Type B pancreatic cell (in vitro differentiated cells): ENCODE measurements around the gene ERVK3-1. TPM values are rescaled to one million over a fixed set of nuclear protein-coding genes. Genes with fewer than 3 reads are reported as not detected.
A peak's percentile ranks its signal among the peaks of the same experiment; 100 is the strongest.

Experiments used
- DNase-seq: peaks from one replicate; pipeline ENCODE4 v3.0.0; 2021; ENCODE audit warnings: mixed read lengths; ENCODE audit not compliant: unreplicated experiment; ENCODE audit errors: extremely low spot score
- H3K27ac Mint-ChIP-seq: 2 replicates; pipeline ENCODE4 v1.8.0; 2021; ENCODE audit warnings: mild to moderate bottlenecking, mixed read lengths
- H3K27me3 Mint-ChIP-seq: 2 replicates; pipeline ENCODE4 v1.8.0; 2021; ENCODE audit warnings: mixed read lengths
- H3K36me3 Mint-ChIP-seq: 2 replicates; pipeline ENCODE4 v1.8.0; 2021; ENCODE audit warnings: mixed read lengths
- H3K4me1 Mint-ChIP-seq: one replicate; pipeline ENCODE4 v1.8.0; 2021; ENCODE audit warnings: mixed read lengths; ENCODE audit not compliant: unreplicated experiment
- H3K4me3 Mint-ChIP-seq: 2 replicates; pipeline ENCODE4 v1.8.0; 2021; ENCODE audit warnings: mild to moderate bottlenecking, mixed read lengths
- H3K9me3 Mint-ChIP-seq: 2 replicates; pipeline ENCODE4 v1.8.0; 2021; ENCODE audit warnings: mixed read lengths
- CTCF ChIP-seq: fragments of 200-600 bp; sonication (generic); conservative IDR thresholded peaks from 2 replicates; pipeline ENCODE4 v1.5.0; 2021; ENCODE audit warnings: antibody characterized with exemption, mild to moderate bottlenecking
- total RNA-seq: library from RNA; stranded (reverse); gene quantifications from 2 replicates; pipeline ENCODE4 v1.2.1, GENCODE V29; 2021; ENCODE audit warnings: low replicate concordance

ERVK3-1 gene
- total RNA-seq, 1 donor from 2014 or later = 36.8 TPM

DNA sequence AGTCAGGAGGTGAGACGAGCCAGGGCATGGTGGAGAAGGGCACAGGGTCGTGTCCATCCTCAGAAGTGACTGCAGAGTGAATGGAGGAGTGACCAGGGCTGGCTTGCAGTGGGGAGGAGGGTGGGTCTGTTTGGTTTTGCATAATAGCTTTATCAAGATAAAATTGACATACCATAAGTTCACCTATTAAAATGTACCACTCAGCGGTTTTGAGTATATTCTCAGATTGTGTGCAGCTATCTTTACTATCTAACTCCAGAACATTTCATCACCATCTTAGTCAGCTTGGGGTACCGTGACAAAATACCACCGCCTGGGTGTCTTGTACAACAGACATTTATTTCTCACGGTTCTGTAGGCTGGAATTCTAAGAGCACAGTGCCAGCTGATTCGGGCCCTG is 13.2 kb upstream of the ERVK3-1 start:
- Mint-ChIP-seq H3K9me3 (peaks cover 22% of the 10 kb centered on the region), H3K36me3 (peaks cover 68% of the 10 kb centered on the region), H3K27me3 (no peaks in the 10 kb centered on the region), H3K4me3 (no peak overlapping the region), H3K4me1 (no peaks in the 10 kb centered on the region), H3K27ac (no peak overlapping the region)
- no peak for TF ChIP-seq CTCF
- DNase-seq = no peak

- no peaks in the 10 kb centered on the region for H3K27me3 Mint-ChIP-seq
- H3K36me3 Mint-ChIP-seq = peaks cover 64% of the 10 kb centered on the region
- TF ChIP-seq CTCF = no peak
- H3K4me1 Mint-ChIP-seq = no peaks in the 10 kb centered on the region
- no peak for DNase-seq
- H3K9me3 Mint-ChIP-seq = peaks cover 22% of the 10 kb centered on the region
- no peak overlapping the region for H3K27ac Mint-ChIP-seq
- no peak overlapping the region for H3K4me3 Mint-ChIP-seq
Observed at GRCh38 chr19:58294743-58295374, 10.3 kb upstream of the ERVK3-1 start.

DNA sequence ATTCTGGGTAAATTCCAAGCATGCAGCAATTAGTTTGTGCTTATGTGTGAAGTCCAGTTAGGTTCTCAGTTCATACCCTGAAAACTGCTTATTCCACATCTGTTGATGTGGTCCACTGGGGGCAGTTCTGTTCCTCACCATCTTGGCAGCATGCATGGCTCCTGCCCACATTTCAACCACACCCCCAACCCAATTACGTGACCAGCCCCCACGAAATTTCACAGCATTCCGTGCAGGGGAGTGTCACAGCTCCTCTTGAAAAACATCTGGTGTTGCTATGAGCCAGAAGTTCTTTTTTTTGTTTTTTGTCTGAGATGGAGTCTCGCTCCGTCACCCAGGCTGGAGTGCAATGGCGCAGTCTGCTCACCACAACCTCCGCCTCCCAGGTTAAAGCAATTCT is 9.1 kb upstream of the ERVK3-1 start:
- no peak for DNase-seq
- Mint-ChIP-seq H3K9me3 (peaks cover 22% of the 10 kb centered on the region), H3K27me3 (no peaks in the 10 kb centered on the region), H3K4me1 (no peaks in the 10 kb centered on the region), H3K4me3 (no peak overlapping the region), H3K27ac (no peak overlapping the region), H3K36me3 (peaks cover 71% of the 10 kb centered on the region)
- no peak for TF ChIP-seq CTCF

GRCh38 chr19:58300620-58301019 is 4.6 kb upstream of the ERVK3-1 start:
- peaks cover 45% of the 10 kb centered on the region for H3K36me3 Mint-ChIP-seq
- DNase-seq = no peak

GRCh38 chr19:58304255-58304654 is 922 bp upstream of the ERVK3-1 start:
- H3K27me3 Mint-ChIP-seq = no peaks in the 10 kb centered on the region
- peak overlapping the region; percentile 97 for H3K27ac Mint-ChIP-seq
- no peak for DNase-seq
- H3K4me3 Mint-ChIP-seq = peak overlapping the region; percentile 100
- no peak for TF ChIP-seq CTCF
- no peaks in the 10 kb centered on the region for H3K9me3 Mint-ChIP-seq
- H3K4me1 Mint-ChIP-seq = peaks cover 14% of the 10 kb centered on the region
- peaks cover 57% of the 10 kb centered on the region for H3K36me3 Mint-ChIP-seq

More at GRCh38 chr19:58300620-58301019, 4.6 kb upstream of the ERVK3-1 start:
- TF ChIP-seq CTCF = no peak
- Mint-ChIP-seq H3K4me1 (peaks cover 14% of the 10 kb centered on the region), H3K27me3 (no peaks in the 10 kb centered on the region), H3K27ac (no peak overlapping the region), H3K4me3 (peak overlapping the region; percentile 40), H3K9me3 (no peaks in the 10 kb centered on the region)

DNA sequence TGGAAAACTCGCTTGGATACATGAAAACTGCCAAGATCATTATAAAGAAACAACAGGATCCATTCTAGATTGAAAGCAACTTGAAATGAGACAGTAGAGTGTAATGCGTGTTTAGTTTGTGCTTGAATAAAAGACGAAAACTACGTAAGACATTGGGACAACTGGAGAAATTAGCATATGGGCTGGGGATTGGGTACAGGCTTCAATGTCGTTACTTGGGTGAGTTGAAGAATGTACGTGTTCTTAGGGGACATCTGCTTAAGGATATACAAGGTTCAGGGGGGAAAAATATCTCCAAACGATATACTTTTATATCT is 471 bp upstream of the ERVK3-1 start:
- peak overlapping the region; percentile 97 for H3K27ac Mint-ChIP-seq
- no peak for DNase-seq
- H3K27me3 Mint-ChIP-seq = no peaks in the 10 kb centered on the region
- no peak for TF ChIP-seq CTCF
- H3K36me3 Mint-ChIP-seq = peaks cover 61% of the 10 kb centered on the region
- H3K4me1 Mint-ChIP-seq = peaks cover 14% of the 10 kb centered on the region
- peak overlapping the region; percentile 100 for H3K4me3 Mint-ChIP-seq
- H3K9me3 Mint-ChIP-seq = no peaks in the 10 kb centered on the region
